ENCODE measurements around the gene CCDC9B.

Gene CCDC9B

GRCh38 chr15:40344217-40344616 is 3.5 kb upstream of the CCDC9B start:
- peak; percentile 60 for DNase-seq

GRCh38 chr15:40343512-40343911 is 2.8 kb upstream of the CCDC9B start:
- peak; percentile 96 for DNase-seq

- DNase-seq, result peak; percentile 58
These were observed 1.9 kb upstream of the CCDC9B start for GRCh38 chr15:40342416-40343320.

GRCh38 chr15:40340038-40340739 is 550 bp downstream of the CCDC9B start:
- DNase-seq, result peak; percentile 85

- DNase-seq, result no peak
These were observed 1.2 kb downstream of the CCDC9B start for GRCh38 chr15:40339621-40339945.

GRCh38 chr15:40338921-40339620 is 1.7 kb downstream of the CCDC9B start:
- DNase-seq, result peak; percentile 93

- peak; percentile 78 for DNase-seq
These were observed 2.6 kb downstream of the CCDC9B start for GRCh38 chr15:40338041-40338657.

- no peak for DNase-seq
These were observed 3.1 kb downstream of the CCDC9B start for GRCh38 chr15:40337597-40337996.

- DNase-seq, result no peak
These were observed 4.0 kb downstream of the CCDC9B start for GRCh38 chr15:40336744-40337122.

- DNase-seq, result no peak
These were observed 4.6 kb downstream of the CCDC9B start for GRCh38 chr15:40335938-40336743.

GRCh38 chr15:40334941-40335795 is 5.6 kb downstream of the CCDC9B start:
- DNase-seq, result no peak

- no peak for DNase-seq
These were observed 6.2 kb downstream of the CCDC9B start for GRCh38 chr15:40334541-40334940.

GRCh38 chr15:40333922-40334492 is 6.7 kb downstream of the CCDC9B start:
- DNase-seq, result peak; percentile 81

- DNase-seq, result no peak
These were observed 8.5 kb downstream of the CCDC9B start for GRCh38 chr15:40332113-40332781.

- DNase-seq, result no peak
These were observed 9.1 kb downstream of the CCDC9B start for GRCh38 chr15:40331637-40332036.

- no peak for DNase-seq
These were observed 9.7 kb downstream of the CCDC9B start for GRCh38 chr15:40331026-40331425.

- no peak for DNase-seq
These were observed 10.3 kb downstream of the CCDC9B start for GRCh38 chr15:40330368-40330836.

GRCh38 chr15:40329804-40330203 is 10.9 kb downstream of the CCDC9B start:
- no peak for DNase-seq

- no peak for DNase-seq
These were observed 12.0 kb downstream of the CCDC9B start for GRCh38 chr15:40328751-40329150.

- DNase-seq, result peak; percentile 73
These were observed 12.6 kb downstream of the CCDC9B start for GRCh38 chr15:40328176-40328575.

All from fibroblast of skin of right biceps (primary cell).